SKM-1 treated with dmso at 0.1 percent for 144 hours (cell line): ENCODE results near the gene SPIRE2.
"Not testable (repeated sequence)": the region's sequence is repeated elsewhere in the genome, so short reads cannot be mapped to it uniquely, and the experiment has no call there.

Experiments used
- DNase-seq: peaks from one replicate; lab custom pipeline; 2025; ENCODE audit not compliant: unreplicated experiment; lab: John Stamatoyannopoulos, UW

The SPIRE2 gene

GRCh38 chr16:89863741-89864526 lies 35.7 kb downstream of the SPIRE2 start:
- peak; percentile 4 for DNase-seq

GRCh38 chr16:89864527-89864820 lies 36.2 kb downstream of the SPIRE2 start:
- DNase-seq = no peak

DNA sequence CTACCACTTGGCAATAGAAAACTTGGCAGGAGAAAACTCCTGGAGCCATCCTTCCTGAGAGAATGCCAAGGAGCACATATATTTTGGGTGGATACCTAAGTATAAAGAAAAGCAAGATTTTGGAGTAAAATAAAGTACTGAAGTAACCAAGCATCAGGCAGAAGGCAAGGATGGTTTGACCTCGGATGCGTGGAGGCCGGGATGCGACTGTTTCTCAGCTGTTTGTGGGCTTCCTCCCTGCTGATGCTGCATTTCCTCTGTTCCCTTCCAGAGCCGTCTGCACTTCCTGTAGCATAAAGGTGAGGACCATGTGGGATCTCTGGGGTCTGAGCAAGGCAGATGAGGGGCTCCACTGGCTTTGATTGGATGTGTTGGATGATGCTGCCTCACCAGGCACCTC lies 39.6 kb downstream of the SPIRE2 start:
- DNase-seq = no peak

GRCh38 chr16:89869911-89870310 lies 41.6 kb downstream of the SPIRE2 start:
- no peak for DNase-seq

- DNase-seq = no peak
Observed at GRCh38 chr16:89870440-89870839, 42.2 kb downstream of the SPIRE2 start.

GRCh38 chr16:89871895-89872294 lies 43.6 kb downstream of the SPIRE2 start:
- DNase-seq = no peak

GRCh38 chr16:89873109-89873971 lies 45.1 kb downstream of the SPIRE2 start, which contains the start of gene TCF25:
TSS of gene TCF25 (plus strand) at chr16:89873592. CDS start at chr16:89873668, 76 bp downstream.
- peak; percentile 72 for DNase-seq

DNA sequence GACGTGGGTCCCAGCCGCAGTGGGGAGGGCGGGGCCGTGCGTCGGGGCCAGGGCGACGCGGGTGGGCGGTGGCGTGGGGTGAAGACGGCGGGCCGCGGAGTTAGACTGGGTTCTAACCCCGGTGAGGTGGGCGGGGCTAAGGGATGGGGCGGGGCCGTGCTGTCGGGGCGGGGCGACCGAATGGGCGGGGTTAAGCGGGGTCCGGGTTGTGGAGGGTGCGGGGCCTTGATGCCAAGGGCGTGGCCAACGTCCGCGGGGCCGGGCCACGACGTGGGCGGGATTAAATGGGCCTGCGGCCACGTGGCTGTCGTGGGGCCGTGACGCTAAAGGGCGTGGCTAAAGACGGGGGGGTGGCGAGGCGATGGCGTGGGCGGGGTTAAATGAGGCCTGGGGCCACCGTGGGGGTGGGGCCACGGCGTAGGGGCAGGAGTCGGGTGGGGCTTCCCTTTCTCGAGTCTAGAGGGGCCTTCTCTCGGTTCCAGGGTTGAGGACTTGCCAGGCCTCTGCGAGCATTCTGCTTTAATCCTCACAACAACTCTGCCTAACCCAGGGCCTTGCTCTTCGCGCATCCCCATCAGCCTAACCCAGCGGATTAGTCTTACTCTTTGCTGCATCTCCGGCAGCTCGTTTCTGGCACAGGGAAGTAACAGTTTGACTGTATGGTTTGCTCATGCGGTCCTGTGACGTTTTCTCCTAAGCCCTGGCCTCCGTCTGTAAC lies 45.9 kb downstream of the SPIRE2 start:
- peak; percentile 90 for DNase-seq

DNA sequence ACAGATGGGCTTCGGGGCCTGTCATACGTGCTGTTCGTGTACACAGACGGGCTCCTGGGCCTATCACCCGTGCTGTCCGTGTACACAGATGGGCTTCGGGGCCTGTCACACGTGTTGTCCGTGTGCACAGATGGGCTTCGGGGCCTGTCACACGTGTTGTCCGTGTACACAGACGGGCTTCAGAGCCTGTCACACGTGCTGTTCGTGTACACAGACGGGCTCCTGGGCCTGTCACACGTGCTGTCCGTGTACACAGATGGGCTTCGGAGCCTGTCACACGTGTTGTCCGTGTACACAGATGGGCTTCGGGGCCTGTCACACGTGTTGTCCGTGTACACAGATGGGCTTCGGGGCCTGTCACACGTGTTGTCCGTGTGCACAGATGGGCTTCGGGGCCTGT lies 50.8 kb downstream of the SPIRE2 start:
- not testable (repeated sequence) for DNase-seq

DNA sequence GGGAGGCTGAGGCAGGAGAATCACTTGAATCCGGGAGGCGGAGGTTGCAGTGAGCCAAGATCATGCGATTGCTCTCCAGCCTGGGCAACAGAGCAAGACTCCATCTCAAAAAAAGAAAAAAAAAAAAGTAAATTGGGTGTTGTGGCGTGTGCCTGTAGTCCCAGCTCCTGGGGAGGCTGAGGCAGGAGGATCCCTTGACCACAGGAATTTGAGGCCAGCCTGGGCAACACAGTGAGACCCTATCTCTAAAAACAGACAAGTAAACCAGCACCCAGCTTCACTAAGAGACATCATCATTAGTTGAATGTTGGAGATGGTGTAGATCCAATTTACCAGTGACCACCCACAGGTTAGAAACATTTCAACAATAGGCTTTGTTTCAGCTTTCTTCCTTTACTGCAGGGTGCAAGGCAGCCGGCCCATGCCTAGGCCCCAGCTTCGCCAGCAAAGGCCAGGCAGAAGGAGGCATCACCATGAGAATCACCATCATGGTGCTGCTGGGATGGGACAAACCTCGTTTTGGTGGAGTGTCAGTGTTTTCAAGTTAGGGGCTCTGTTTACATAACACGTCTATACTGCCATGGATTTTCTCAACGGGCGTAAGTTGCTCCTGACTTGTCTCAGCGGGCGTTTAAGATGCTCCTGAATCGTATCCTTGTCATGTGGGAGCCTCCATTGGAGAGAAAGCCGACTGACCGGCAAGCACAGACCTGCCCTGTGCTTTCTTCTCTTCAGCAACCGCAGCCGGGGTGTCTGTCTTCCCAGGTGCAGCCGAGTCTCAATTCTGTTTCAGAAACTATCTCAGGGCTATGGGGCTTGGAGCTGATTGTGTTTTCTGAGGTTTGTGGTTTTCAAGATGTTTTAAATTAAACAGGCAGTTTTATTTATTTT lies 52.4 kb downstream of the SPIRE2 start:
- DNase-seq = no peak

- DNase-seq = no peak
Observed at GRCh38 chr16:89881368-89881730, 53.1 kb downstream of the SPIRE2 start.

- no peak for DNase-seq
Observed at GRCh38 chr16:89883346-89884040, 55.2 kb downstream of the SPIRE2 start.

- DNase-seq = no peak
Observed at GRCh38 chr16:89884041-89884421, 55.8 kb downstream of the SPIRE2 start.

DNA sequence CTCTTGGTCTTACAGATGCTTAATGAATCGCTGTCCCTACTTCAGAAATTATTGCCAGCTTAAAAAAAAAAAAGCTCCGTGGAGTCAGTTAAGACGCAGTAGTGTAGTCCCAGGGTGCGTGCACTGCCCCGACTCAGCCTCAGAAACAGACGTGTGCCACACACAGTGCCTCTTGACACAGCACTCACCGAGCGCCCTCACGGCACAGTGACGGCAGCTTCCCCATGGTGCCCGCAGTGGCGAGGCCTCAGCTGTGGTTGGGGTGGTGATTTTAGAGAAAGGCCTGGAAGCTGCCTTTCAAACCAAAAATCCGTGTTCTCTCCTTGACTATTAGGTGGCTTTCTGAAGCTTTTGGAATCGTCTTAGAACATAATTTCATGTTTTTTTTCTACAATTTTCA lies 59.0 kb downstream of the SPIRE2 start:
- no peak for DNase-seq

GRCh38 chr16:89890200-89890599 lies 61.9 kb downstream of the SPIRE2 start:
- DNase-seq = no peak

DNA sequence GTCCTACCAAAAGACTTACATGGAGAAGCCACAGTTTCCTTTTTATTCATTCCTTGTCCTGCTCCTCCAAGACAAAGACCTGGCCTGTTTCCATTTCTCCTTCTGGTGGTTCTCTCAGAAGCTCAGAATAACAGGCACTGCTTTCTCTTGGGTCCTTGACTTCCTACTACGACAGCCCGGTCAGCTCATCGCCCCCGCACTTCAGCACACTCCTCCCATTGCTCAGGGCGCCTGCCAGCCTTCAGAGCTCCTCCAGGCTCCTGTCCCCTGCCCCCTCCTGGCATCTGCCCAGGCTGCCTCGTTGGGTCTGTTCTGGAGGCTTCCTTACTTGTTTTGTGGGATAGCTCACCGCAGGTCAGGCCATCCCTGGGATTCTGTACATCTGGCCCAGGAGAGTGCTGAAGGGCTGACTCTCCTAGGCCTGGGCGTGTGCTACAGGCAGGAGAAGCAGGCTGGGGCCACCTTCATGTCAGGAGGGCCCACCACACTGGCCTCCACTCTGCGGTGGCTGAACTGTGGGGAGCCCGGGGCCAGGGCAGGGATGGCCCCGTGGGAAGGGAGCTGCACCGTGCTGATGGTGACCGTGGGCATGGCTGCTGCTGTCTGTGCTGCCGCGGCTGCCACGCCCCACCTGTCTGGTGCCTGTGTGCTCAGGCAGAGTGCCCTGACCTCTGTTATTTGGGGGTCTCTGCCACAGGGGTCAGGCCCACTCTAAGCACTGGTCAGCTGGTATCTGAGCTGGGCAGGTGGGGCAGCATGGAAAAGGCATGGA lies 62.8 kb downstream of the SPIRE2 start:
- no peak for DNase-seq

- no peak for DNase-seq
Observed at GRCh38 chr16:89892055-89892630, 63.9 kb downstream of the SPIRE2 start.

GRCh38 chr16:89892635-89893034 lies 64.4 kb downstream of the SPIRE2 start:
- DNase-seq = no peak
